ENCODE results near the gene DYSF.

GRCh38 chr2:71449343-71449742 is 4.0 kb upstream of the DYSF start:
- TF ChIP-seq CTCF (IDR thresholded peaks at IDR 0.05; ENCODE audit: low read depth, low read length) (no peak), EZH2phosphoT487 (IDR thresholded peaks at IDR 0.05; ENCODE audit: low read depth) (no peak)
